ENCODE measurements around the gene FLT3.

The FLT3 gene

DNA sequence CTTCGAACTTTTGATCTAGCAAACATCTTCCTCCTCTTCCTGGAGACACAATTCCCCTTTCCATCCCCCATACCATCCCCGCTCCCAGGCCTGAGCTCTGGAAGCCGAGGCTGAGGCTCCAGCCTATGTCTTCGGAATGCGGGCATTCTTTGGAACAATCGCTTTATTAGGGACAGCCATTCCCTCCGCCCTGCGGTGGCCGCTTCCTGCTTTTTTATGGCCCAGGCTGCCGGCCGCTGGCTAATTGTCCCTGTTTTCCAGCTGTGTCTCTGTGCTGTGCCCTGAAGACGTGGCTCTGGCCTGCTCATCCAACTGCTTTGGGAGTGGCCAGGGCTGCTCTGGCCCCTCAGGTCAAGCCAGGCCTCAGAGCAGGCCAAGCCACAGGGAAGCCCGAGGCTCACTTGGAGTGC is 129.1 kb downstream of the FLT3 start:
- no peak overlapping the region for H4K91ac ChIP-seq (ENCODE audit: low read depth, low read length, poor library complexity)
- H3K14ac ChIP-seq (ENCODE audit: low read length): peak overlapping the region; percentile 38
- peak overlapping the region; percentile 35 for H2BK120ac ChIP-seq (ENCODE audit: low read depth, low read length)
- H2AFZ ChIP-seq (ENCODE audit: low read length): peak overlapping the region; percentile 55
- peaks cover 59 to 100% (median 81%) of the 10 kb centered on the region in 3 experiments for H3K27me3 ChIP-seq (ENCODE audit: control insufficient read depth in 3 of 3, insufficient read depth in 3 of 3, low read depth in 1 of 3, low read length in 3 of 3)
- H3K4ac ChIP-seq (ENCODE audit: low read length): peak overlapping the region; percentile 56
- peak overlapping the region; percentile 99 for H2BK12ac ChIP-seq (ENCODE audit: low read length)
- H2BK5ac ChIP-seq (ENCODE audit: low read length): peak overlapping the region; percentile 8
- no peak for DNase-seq (ENCODE audit: low spot score)
- peak overlapping the region; percentile 94 for H2AK5ac ChIP-seq (ENCODE audit: low read depth, low read length)
- peaks cover 6 to 29% of the 10 kb centered on the region in 2 donors for H3K4me1 ChIP-seq (ENCODE audit: control insufficient read depth in 2 of 2, insufficient read depth in 1 of 2, low read depth in 1 of 2, low read length in 2 of 2)
- peak overlapping the region; percentile 87 for H2BK15ac ChIP-seq (ENCODE audit: low read length)
- H3K9ac ChIP-seq (ENCODE audit: low read depth, low read length, poor library complexity): no peak overlapping the region
- H4K8ac ChIP-seq (ENCODE audit: low read depth, low read length): no peak overlapping the region
- no peaks in the 10 kb centered on the region for H3K36me3 ChIP-seq (replicated peaks in 1 of 2; ENCODE audit: control insufficient read depth in 2 of 2, insufficient read depth in 2 of 2, low read length in 2 of 2)
- peaks cover 2 to 3% of the 10 kb centered on the region in 2 donors for H3K9me3 ChIP-seq (replicated peaks in 1 of 2; ENCODE audit: control insufficient read depth in 2 of 2, insufficient read depth in 1 of 2, low read depth in 1 of 2, low read length in 2 of 2)
- H3K23ac ChIP-seq (ENCODE audit: low read depth, low read length, poor library complexity): no peak overlapping the region
- peak overlapping the region; percentile 96 for H3K18ac ChIP-seq (ENCODE audit: low read length)
- H3K79me1 ChIP-seq (ENCODE audit: low read depth, low read length): peaks cover 1% of the 10 kb centered on the region
- H3K4me2 ChIP-seq (ENCODE audit: insufficient read depth, low read length, poor library complexity, severe bottlenecking): peak overlapping the region; percentile 59
- H3K27ac ChIP-seq (replicated peaks; ENCODE audit: low read length): peak overlapping the region; percentile 77
- H3K4me3 ChIP-seq (ENCODE audit: low read length in 2 of 2): no peak overlapping the region
- WGBS, 2 donors (ENCODE audit: extremely low coverage in 2 of 2, insufficient read length in 2 of 2, insufficient replicate concordance in 1 of 2): no CpG with 5 or more reads among the region's 13 CpGs

DNA sequence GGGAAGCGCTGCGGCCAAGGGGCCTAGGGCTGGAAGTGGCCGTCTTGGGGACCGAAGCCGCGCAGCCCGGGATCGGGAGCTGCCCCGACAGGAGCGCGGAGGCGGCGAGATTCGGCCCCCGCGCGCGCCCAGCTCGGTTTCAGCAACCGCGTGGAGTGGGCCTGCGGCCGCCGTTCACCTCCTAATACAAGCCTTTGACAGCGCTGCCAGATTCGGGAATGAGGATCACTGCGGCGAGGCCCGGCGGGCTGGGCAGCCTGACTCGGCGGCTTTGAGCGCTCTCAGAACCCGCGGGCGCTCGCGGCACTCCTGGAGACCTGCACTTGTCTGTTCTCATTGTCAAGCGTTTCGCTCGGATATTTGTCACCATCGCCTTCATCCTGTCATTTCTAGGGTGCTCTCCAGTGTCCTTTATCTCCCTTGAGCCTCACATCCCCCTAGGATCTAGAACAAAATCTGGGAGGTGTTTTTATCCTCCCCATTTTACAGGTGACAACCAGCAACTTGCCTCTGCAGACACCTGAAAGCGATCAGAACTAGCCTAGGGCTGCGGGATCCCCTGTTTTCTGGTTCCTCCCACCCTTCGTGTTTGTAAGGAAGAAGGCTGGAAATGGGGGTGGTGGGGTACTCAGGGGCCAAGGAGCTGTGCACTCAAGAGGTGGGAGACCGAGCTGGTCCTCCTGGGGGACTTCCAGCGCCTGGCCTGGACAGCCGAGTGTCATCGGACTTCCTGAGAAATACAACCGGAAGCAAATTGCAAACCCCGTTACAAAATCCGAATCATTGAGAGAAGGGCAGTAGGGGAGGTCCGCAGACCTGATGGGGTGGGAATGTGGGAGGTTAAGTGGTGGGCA is 129.8 kb downstream of the FLT3 start:
- H3K14ac ChIP-seq (ENCODE audit: low read length): no peak overlapping the region
- peak overlapping the region; percentile 35 for H2BK120ac ChIP-seq (ENCODE audit: low read depth, low read length)
- peak overlapping the region; percentile 67 for H2AK5ac ChIP-seq (ENCODE audit: low read depth, low read length)
- no peak overlapping the region for H3K23ac ChIP-seq (ENCODE audit: low read depth, low read length, poor library complexity)
- no peak overlapping the region for H3K27ac ChIP-seq (replicated peaks; ENCODE audit: low read length)
- no CpG with 5 or more reads among the region's 53 CpGs for WGBS, 2 donors (ENCODE audit: extremely low coverage in 2 of 2, insufficient read length in 2 of 2, insufficient replicate concordance in 1 of 2)
- peaks cover 6 to 29% of the 10 kb centered on the region in 2 donors for H3K4me1 ChIP-seq (ENCODE audit: control insufficient read depth in 2 of 2, insufficient read depth in 1 of 2, low read depth in 1 of 2, low read length in 2 of 2)
- H2BK12ac ChIP-seq (ENCODE audit: low read length): peak overlapping the region; percentile 65
- no peak overlapping the region for H4K91ac ChIP-seq (ENCODE audit: low read depth, low read length, poor library complexity)
- H3K36me3 ChIP-seq (replicated peaks in 1 of 2; ENCODE audit: control insufficient read depth in 2 of 2, insufficient read depth in 2 of 2, low read length in 2 of 2): no peaks in the 10 kb centered on the region
- peak overlapping the region; percentile 55 for H2AFZ ChIP-seq (ENCODE audit: low read length)
- peak overlapping the region; percentile 59 for H3K4me2 ChIP-seq (ENCODE audit: insufficient read depth, low read length, poor library complexity, severe bottlenecking)
- no peak overlapping the region for H2BK5ac ChIP-seq (ENCODE audit: low read length)
- DNase-seq (ENCODE audit: low spot score): no peak
- peaks cover 1% of the 10 kb centered on the region for H3K79me1 ChIP-seq (ENCODE audit: low read depth, low read length)
- H3K18ac ChIP-seq (ENCODE audit: low read length): peak overlapping the region; percentile 81
- no peak overlapping the region for H4K8ac ChIP-seq (ENCODE audit: low read depth, low read length)
- peaks cover 58 to 100% (median 81%) of the 10 kb centered on the region in 3 experiments for H3K27me3 ChIP-seq (ENCODE audit: control insufficient read depth in 3 of 3, insufficient read depth in 3 of 3, low read depth in 1 of 3, low read length in 3 of 3)
- peak overlapping the region; percentile 30 for H2BK15ac ChIP-seq (ENCODE audit: low read length)
- peaks cover 2 to 3% of the 10 kb centered on the region in 2 donors for H3K9me3 ChIP-seq (replicated peaks in 1 of 2; ENCODE audit: control insufficient read depth in 2 of 2, insufficient read depth in 1 of 2, low read depth in 1 of 2, low read length in 2 of 2)
- peak overlapping the region; percentile 2 for H3K4ac ChIP-seq (ENCODE audit: low read length)
- no peak overlapping the region for H3K4me3 ChIP-seq (ENCODE audit: low read length in 2 of 2)
- H3K9ac ChIP-seq (ENCODE audit: low read depth, low read length, poor library complexity): no peak overlapping the region

DNA sequence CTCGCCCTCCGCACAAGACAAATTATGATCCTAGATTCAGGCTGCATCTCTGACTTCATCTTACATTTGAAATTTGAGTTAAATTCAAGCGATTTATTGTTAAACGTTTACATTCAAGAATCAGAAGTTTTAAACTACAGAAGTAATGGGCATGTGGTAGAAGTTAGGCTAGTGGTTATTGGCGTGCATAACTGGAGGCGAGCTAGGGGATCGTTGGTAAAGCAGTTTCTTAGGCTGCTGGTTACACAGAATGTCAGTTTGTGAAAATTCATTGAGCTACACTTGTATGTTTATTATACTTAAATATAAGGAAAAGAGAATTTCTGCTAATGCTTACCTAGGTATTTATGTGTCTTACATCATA is 130.5 kb downstream of the FLT3 start:
- Histone ChIP-seq H3K4me3 (ENCODE audit: low read length in 2 of 2) (no peak overlapping the region), H2BK120ac (ENCODE audit: low read depth, low read length) (no peak overlapping the region), H3K9me3 (replicated peaks in 1 of 2; ENCODE audit: control insufficient read depth in 2 of 2, insufficient read depth in 1 of 2, low read depth in 1 of 2, low read length in 2 of 2) (peaks cover 2 to 3% of the 10 kb centered on the region in 2 donors), H3K4me2 (ENCODE audit: insufficient read depth, low read length, poor library complexity, severe bottlenecking) (no peak overlapping the region), H3K79me1 (ENCODE audit: low read depth, low read length) (peaks cover 1% of the 10 kb centered on the region), H3K36me3 (replicated peaks in 1 of 2; ENCODE audit: control insufficient read depth in 2 of 2, insufficient read depth in 2 of 2, low read length in 2 of 2) (no peaks in the 10 kb centered on the region), H2BK15ac (ENCODE audit: low read length) (no peak overlapping the region), H3K4ac (ENCODE audit: low read length) (no peak overlapping the region), H3K27me3 (ENCODE audit: control insufficient read depth in 3 of 3, insufficient read depth in 3 of 3, low read depth in 1 of 3, low read length in 3 of 3) (peaks cover 60 to 100% (median 81%) of the 10 kb centered on the region in 3 experiments), H3K14ac (ENCODE audit: low read length) (no peak overlapping the region), H4K8ac (ENCODE audit: low read depth, low read length) (no peak overlapping the region), H2BK5ac (ENCODE audit: low read length) (no peak overlapping the region), H3K23ac (ENCODE audit: low read depth, low read length, poor library complexity) (no peak overlapping the region), H3K27ac (replicated peaks; ENCODE audit: low read length) (no peak overlapping the region), H3K4me1 (ENCODE audit: control insufficient read depth in 2 of 2, insufficient read depth in 1 of 2, low read depth in 1 of 2, low read length in 2 of 2) (peaks cover 6 to 29% of the 10 kb centered on the region in 2 donors), H2AFZ (ENCODE audit: low read length) (no peak overlapping the region), H2AK5ac (ENCODE audit: low read depth, low read length) (no peak overlapping the region), H3K9ac (ENCODE audit: low read depth, low read length, poor library complexity) (no peak overlapping the region), H4K91ac (ENCODE audit: low read depth, low read length, poor library complexity) (no peak overlapping the region), H3K18ac (ENCODE audit: low read length) (no peak overlapping the region), H2BK12ac (ENCODE audit: low read length) (no peak overlapping the region)
- no CpG with 5 or more reads among the region's 7 CpGs for WGBS, 2 donors (ENCODE audit: extremely low coverage in 2 of 2, insufficient read length in 2 of 2, insufficient replicate concordance in 1 of 2)
- no peak for DNase-seq (ENCODE audit: low spot score)

DNA sequence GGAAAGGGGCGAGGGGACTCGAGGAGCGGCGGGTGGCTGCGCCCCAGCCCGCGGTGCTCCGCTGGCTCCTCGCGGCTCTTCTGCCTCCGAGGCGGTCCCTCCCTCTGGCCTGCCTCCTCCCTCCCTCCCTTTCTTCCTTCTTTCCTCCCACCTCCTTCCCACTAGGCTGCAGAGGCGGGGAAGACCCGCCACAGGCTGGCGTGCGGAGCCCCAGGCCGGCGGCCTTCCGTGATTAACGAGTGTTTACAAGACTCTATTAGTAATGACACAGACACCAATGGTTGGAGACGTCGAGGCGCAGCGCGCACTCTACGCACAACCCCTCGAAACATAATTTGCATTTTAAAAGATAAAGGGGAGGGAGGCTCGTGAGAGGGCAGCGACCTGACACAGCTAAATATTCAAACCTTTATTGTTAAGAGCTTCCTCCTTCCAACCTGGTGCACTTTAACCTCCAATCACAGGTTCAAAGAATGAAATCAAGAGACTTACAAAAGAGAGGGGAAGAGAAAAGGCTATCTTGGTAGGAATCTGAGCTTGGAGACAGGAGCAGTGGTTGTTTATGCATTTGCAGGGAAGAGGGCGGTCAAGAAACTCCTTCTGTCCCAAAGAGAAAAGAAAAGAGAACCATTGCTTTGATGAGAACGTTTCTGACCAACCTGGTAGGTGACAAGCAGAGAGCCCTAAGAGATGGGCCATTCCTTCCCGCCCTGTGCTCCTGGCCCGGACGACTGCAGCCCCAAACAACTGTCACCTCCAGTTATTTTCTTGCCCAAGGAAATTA is 131.1 kb downstream of the FLT3 start, which contains the start of gene CDX2:
CDX2 (minus strand) TSS at position 234 of the 784 bp plus-strand sequence. CDS start 309 bp downstream, outside the sequence.
- Histone ChIP-seq H3K4me3 (ENCODE audit: low read length in 2 of 2) (peak within 1 kb of the TSS in 1 of 2 donors; percentile 72), H4K91ac (ENCODE audit: low read depth, low read length, poor library complexity) (no peak within 1 kb of the TSS), H2BK5ac (ENCODE audit: low read length) (no peak within 1 kb of the TSS), H2BK15ac (ENCODE audit: low read length) (peak within 1 kb of the TSS; percentile 43), H2AK5ac (ENCODE audit: low read depth, low read length) (no peak within 1 kb of the TSS), H2AFZ (ENCODE audit: low read length) (peak within 1 kb of the TSS; percentile 61), H3K4me2 (ENCODE audit: insufficient read depth, low read length, poor library complexity, severe bottlenecking) (peak within 1 kb of the TSS; percentile 69), H3K9ac (ENCODE audit: low read depth, low read length, poor library complexity) (peak within 1 kb of the TSS; percentile 39), H3K18ac (ENCODE audit: low read length) (peak within 1 kb of the TSS; percentile 96), H3K4me1 (ENCODE audit: control insufficient read depth in 2 of 2, insufficient read depth in 1 of 2, low read depth in 1 of 2, low read length in 2 of 2) (peaks cover 6 to 29% of the 10 kb centered on the region in 2 donors), H3K23ac (ENCODE audit: low read depth, low read length, poor library complexity) (peak within 1 kb of the TSS; percentile 77), H3K4ac (ENCODE audit: low read length) (no peak within 1 kb of the TSS), H2BK12ac (ENCODE audit: low read length) (peak within 1 kb of the TSS; percentile 87), H3K79me1 (ENCODE audit: low read depth, low read length) (peaks cover 1% of the 10 kb centered on the region), H3K14ac (ENCODE audit: low read length) (peak within 1 kb of the TSS; percentile 50), H4K8ac (ENCODE audit: low read depth, low read length) (peak within 1 kb of the TSS; percentile 78), H3K27me3 (ENCODE audit: control insufficient read depth in 3 of 3, insufficient read depth in 3 of 3, low read depth in 1 of 3, low read length in 3 of 3) (peaks cover 61 to 100% (median 81%) of the 10 kb centered on the region in 3 experiments), H3K36me3 (replicated peaks in 1 of 2; ENCODE audit: control insufficient read depth in 2 of 2, insufficient read depth in 2 of 2, low read length in 2 of 2) (no peaks in the 10 kb centered on the region), H3K27ac (replicated peaks; ENCODE audit: low read length) (no peak within 1 kb of the TSS), H3K9me3 (replicated peaks in 1 of 2; ENCODE audit: control insufficient read depth in 2 of 2, insufficient read depth in 1 of 2, low read depth in 1 of 2, low read length in 2 of 2) (peaks cover 1 to 2% of the 10 kb centered on the region in 2 donors), H2BK120ac (ENCODE audit: low read depth, low read length) (no peak within 1 kb of the TSS)
- DNase-seq (ENCODE audit: low spot score): no peak
- no CpG with 5 or more reads among the region's 34 CpGs for WGBS, 2 donors (ENCODE audit: extremely low coverage in 2 of 2, insufficient read length in 2 of 2, insufficient replicate concordance in 1 of 2)
